Measurements from ENCODE around the gene OR2T8. TPM values are rescaled to one million over a fixed set of nuclear protein-coding genes. Genes with fewer than 3 reads are reported as not detected.

Gene OR2T8
- total RNA-seq, 4 donors from 2014 or later, result not detected

DNA sequence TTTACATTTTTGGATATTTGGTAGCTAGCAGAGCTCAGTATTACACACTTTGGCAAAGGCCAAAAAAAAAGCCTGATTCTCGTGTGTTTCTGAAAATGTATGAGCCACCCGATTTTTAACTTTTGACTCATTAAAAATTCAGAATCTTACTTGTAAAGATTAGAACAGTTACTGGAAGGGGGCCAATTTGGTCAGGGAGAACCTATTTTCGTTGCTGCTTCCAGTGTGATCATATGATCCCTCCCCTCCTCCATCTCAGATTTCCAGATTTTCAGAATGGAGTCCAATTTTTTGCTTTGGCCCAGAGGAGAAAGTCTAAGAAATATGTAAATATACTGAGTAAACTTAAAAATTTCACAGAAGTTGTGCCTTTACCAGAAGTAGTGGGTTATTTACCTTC, 41.7 kb downstream of the OR2T8 start:
- TF ChIP-seq POLR2AphosphoS5 (IDR thresholded peaks at IDR 0.05) (no peak), CTCF (IDR thresholded peaks at IDR 0.05) (no peak), EP300 (IDR thresholded peaks at IDR 0.05; ENCODE audit: low read depth) (no peak), POLR2A (IDR thresholded peaks at IDR 0.05) (no peak)
- H3K9me3 ChIP-seq, result no peaks in the 10 kb centered on the region
- H3K36me3 ChIP-seq, result no peaks in the 10 kb centered on the region
- WGBS, 2 donors (ENCODE audit: low coverage in 1 of 2), result 26 to 29% methylated on average over 3 of the region's 3 CpGs
- no peak overlapping the region for H3K27ac ChIP-seq
- in situ Hi-C loops (cut with MboI; ENCODE audit: low pct_ligation_motif_present in 1 of 4, low pct_unique_long_range_greater_than_20kb in 1 of 4, low sequenced_read_pairs in 3 of 4), result no loop called here
- intact Hi-C loops (cut with DNase I; ENCODE audit: low total_unique reads), result no loop called here
- no peaks in the 10 kb centered on the region for H3K27me3 ChIP-seq
- DNase-seq, result no peak
- H3K4me3 ChIP-seq, result no peak overlapping the region
- H3K4me1 ChIP-seq, result no peaks in the 10 kb centered on the region

- intact Hi-C loops (cut with DNase I; ENCODE audit: low total_unique reads) (no loop called here), in situ Hi-C loops (cut with MboI; ENCODE audit: low pct_ligation_motif_present in 1 of 4, low pct_unique_long_range_greater_than_20kb in 1 of 4, low sequenced_read_pairs in 3 of 4) (no loop called here)
- WGBS, 2 donors (ENCODE audit: low coverage in 1 of 2), result 58 to 71% methylated on average over 3 to 4 of the region's 4 CpGs
- Histone ChIP-seq H3K27me3 (no peaks in the 10 kb centered on the region), H3K9me3 (no peaks in the 10 kb centered on the region), H3K36me3 (no peaks in the 10 kb centered on the region), H3K27ac (no peak overlapping the region), H3K4me1 (no peaks in the 10 kb centered on the region), H3K4me3 (no peak overlapping the region)
- TF ChIP-seq POLR2AphosphoS5 (IDR thresholded peaks at IDR 0.05), result no peak
- no peak for TF ChIP-seq POLR2A (IDR thresholded peaks at IDR 0.05)
- TF ChIP-seq CTCF (IDR thresholded peaks at IDR 0.05), result no peak
- no peak for DNase-seq
These were observed 43.0 kb downstream of the OR2T8 start for GRCh38 chr1:247962911-247963588.

DNA sequence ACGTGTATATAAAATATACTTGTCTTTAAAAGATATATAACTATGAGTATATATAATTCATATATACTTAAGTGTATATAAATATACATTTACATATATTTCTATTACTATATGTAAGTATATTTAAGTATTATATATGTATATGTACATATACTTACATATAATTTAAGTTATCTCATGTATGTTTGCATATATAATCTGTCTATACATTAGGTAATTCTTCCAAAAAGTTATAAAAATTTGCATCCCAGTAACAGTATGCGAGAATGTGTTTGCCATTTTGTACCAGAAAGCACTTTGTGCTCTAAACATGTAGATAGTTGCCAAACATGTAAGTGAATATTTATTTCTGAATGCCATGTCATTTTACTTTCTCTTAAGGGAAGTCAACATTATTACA, 44.9 kb downstream of the OR2T8 start, which contains the start of gene OR2AK2:
OR2AK2 (plus strand) TSS at position 301 of the 400 bp plus-strand sequence. CDS start 144 bp downstream, outside the sequence.
- Histone ChIP-seq H3K27me3 (no peaks in the 10 kb centered on the region), H3K9me3 (no peaks in the 10 kb centered on the region), H3K27ac (no peak within 1 kb of the TSS), H3K4me1 (no peaks in the 10 kb centered on the region), H3K4me3 (no peak within 1 kb of the TSS), H3K36me3 (no peaks in the 10 kb centered on the region)
- 85 to 86% methylated on average over 1 to 2 of the region's 2 CpGs for WGBS, 2 donors (ENCODE audit: low coverage in 1 of 2)
- no peak for DNase-seq
- in situ Hi-C loops (cut with MboI; ENCODE audit: low pct_ligation_motif_present in 1 of 4, low pct_unique_long_range_greater_than_20kb in 1 of 4, low sequenced_read_pairs in 3 of 4), result no loop called here
- TF ChIP-seq POLR2A (IDR thresholded peaks at IDR 0.05) (no peak), CTCF (IDR thresholded peaks at IDR 0.05) (no peak), POLR2AphosphoS5 (IDR thresholded peaks at IDR 0.05) (no peak), EP300 (IDR thresholded peaks at IDR 0.05; ENCODE audit: low read depth) (no peak)
- intact Hi-C loops (cut with DNase I; ENCODE audit: low total_unique reads), result no loop called here

- Histone ChIP-seq H3K27me3 (no peaks in the 10 kb centered on the region), H3K27ac (no peak overlapping the region), H3K9me3 (no peaks in the 10 kb centered on the region), H3K4me1 (no peaks in the 10 kb centered on the region), H3K36me3 (no peaks in the 10 kb centered on the region), H3K4me3 (no peak overlapping the region)
- TF ChIP-seq EP300 (IDR thresholded peaks at IDR 0.05; ENCODE audit: low read depth) (no peak), POLR2AphosphoS5 (IDR thresholded peaks at IDR 0.05) (no peak), POLR2A (IDR thresholded peaks at IDR 0.05) (no peak), CTCF (IDR thresholded peaks at IDR 0.05) (no peak)
- in situ Hi-C loops (cut with MboI; ENCODE audit: low pct_ligation_motif_present in 1 of 4, low pct_unique_long_range_greater_than_20kb in 1 of 4, low sequenced_read_pairs in 3 of 4), result no loop called here
- DNase-seq, result no peak
- WGBS, 2 donors (ENCODE audit: low coverage in 1 of 2), result 57 to 58% methylated on average over 5 of the region's 5 CpGs
- intact Hi-C loops (cut with DNase I; ENCODE audit: low total_unique reads), result no loop called here
These were observed 46.6 kb downstream of the OR2T8 start for GRCh38 chr1:247966532-247967204.

Other genes starting within 250 kb of the OR2T8 start
- not detected for gene OR13G1, start 240.5 kb upstream of the OR2T8 start, total RNA-seq
- not detected for gene OR6F1, start 203.6 kb upstream of the OR2T8 start, total RNA-seq
- gene OR14K1, start 181.6 kb upstream of the OR2T8 start, total RNA-seq, result 1 to 10 TPM in 1 of 4 donors, under 1 TPM in 1, not detected in 2; 0.82 to 1.4 TPM
- not detected for gene OR14A2, start 172.1 kb upstream of the OR2T8 start, total RNA-seq
- not detected for gene OR1C1, start 159.7 kb upstream of the OR2T8 start, total RNA-seq
- gene OR14A16, start 96.1 kb upstream of the OR2T8 start, total RNA-seq, result not detected
- not detected for gene OR11L1, start 78.4 kb upstream of the OR2T8 start, total RNA-seq
- 10 to 100 TPM in 1 of 4 donors, 1 to 10 TPM in 2, not detected in 1; 2.0 to 10.8 (median 7.0) TPM for gene TRIM58, start 63.1 kb upstream of the OR2T8 start, total RNA-seq
- 1 to 10 TPM in 1 of 4 donors, under 1 TPM in 1, not detected in 2; 0.68 to 5.4 TPM for gene OR2W3, start 24.7 kb upstream of the OR2T8 start, total RNA-seq
- gene OR2AJ1, start 4.6 kb downstream of the OR2T8 start, total RNA-seq, result not detected
- not detected for gene OR2L8, start 28.6 kb downstream of the OR2T8 start, total RNA-seq
- gene OR2AK2, start 45.0 kb downstream of the OR2T8 start, total RNA-seq, result not detected
- gene OR2L5, start 93.4 kb downstream of the OR2T8 start, total RNA-seq, result under 1 TPM in 1 of 4 donors, not detected in 3; 0.32 TPM
- 1 to 10 TPM in 1 of 4 donors, under 1 TPM in 1, not detected in 2; 0.16 to 1.5 TPM for gene OR2L2, start 109.8 kb downstream of the OR2T8 start, total RNA-seq
- gene OR2L3, start 126.6 kb downstream of the OR2T8 start, total RNA-seq, result not detected
- not detected for gene OR2L13, start 174.9 kb downstream of the OR2T8 start, total RNA-seq
- not detected for gene OR2M5, start 224.9 kb downstream of the OR2T8 start, total RNA-seq

All from transverse colon (tissue), 4 donors.